Left cardiac atrium (tissue), 4 donors: Measurements from ENCODE around the gene MYOM1. TPM values are rescaled to one million over a fixed set of nuclear protein-coding genes. Genes with fewer than 3 reads are reported as not detected.
A peak's percentile ranks its signal among the peaks of the same experiment; 100 is the strongest.
"Not testable (repeated sequence)": the region's sequence is repeated elsewhere in the genome, so short reads cannot be mapped to it uniquely, and the experiment has no call there.

Experiments
- ATAC-seq, 2 donors: fragments of 200-7000 bp; cut with Tn5 transposase; one replicate each; pipeline ENCODE4 v1.9.1; 2020; ENCODE audit warnings: mild to moderate bottlenecking in 2 of 2, moderate library complexity in 2 of 2
- DNase-seq: peaks from one replicate; pipeline ENCODE4 v3.0.0-alpha.2; 2020
- intact Hi-C, 2 donors: fragments of 100-400 bp; cut with DNase I; formaldehyde crosslinking; loops; one replicate each; pipeline versions ENCODE4 v1.14.1 to v1.15.1; 2022 to 2023
- total RNA-seq, 2 donors: library from RNA; stranded (reverse); fragmentation: NEBNext Ultra II Directional; extraction: Animal tissue kit (Norgen Biotek cat#: 25700); gene quantifications; one replicate each; pipeline ENCODE4 v1.2.1, GENCODE V29; 2021
- donor health status: DM: no; HTN: yes; CAD: no.
- donor health status: DM: no; HTN: yes; CAD: no; lungs with severe emphysema.
- donor health status: DM: yes; HTN: yes; CAD: no.
- donor health status: Dilated cardiomyopathy.

The MYOM1 gene
- total RNA-seq, 2 donors from 2014 or later, result 263 to 351 TPM

DNA sequence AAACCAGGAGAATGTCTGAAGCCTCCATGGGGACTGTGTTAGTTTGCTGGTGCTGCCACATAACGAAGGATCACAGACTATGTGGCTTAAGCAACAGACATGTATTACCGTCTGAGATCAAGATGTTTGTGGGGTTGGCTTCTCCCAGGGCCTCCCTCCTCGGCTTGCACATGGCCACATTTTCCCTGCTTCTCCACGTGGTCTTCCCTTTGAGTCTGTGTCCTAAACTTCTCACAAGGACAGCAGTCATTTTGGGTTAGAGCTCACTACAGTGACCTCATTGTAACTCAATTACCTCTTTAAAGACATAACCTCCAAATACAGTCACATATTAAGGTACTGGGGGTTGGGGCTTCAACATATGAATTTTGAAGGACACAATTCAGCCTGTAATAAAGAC is 162.2 kb downstream of the MYOM1 start:
- intact Hi-C loops, result no loop called here
- ATAC-seq, result no peak
- no peak for DNase-seq

DNA sequence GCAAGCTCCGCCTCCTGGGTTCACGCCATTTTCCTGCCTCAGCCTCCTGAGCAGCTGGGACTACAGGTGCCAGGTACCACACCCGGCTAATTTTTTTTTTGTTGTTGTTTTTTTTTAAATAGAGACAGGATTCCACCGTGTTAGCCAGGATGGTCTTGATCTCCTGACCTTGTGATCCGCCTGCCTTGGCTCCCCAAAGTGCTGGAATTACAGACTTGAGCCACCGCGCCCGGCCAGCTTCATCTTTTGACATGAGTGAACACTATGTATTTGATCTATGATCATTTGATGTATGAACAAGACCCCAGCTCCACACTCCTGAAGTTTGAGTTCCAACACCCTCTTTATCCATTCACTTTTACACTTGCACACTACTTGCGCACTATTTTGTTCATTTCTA is 163.5 kb downstream of the MYOM1 start:
- DNase-seq, result no peak
- no peak for ATAC-seq
- intact Hi-C loops, result no loop called here

GRCh38 chr18:3055816-3056215 is 164.0 kb downstream of the MYOM1 start:
- ATAC-seq (no peak), DNase-seq (no peak)
- intact Hi-C loops, result no loop called here

- ATAC-seq (peak in 1 of 2 donors; percentile 36), DNase-seq (no peak)
- intact Hi-C loops, result no loop called here
These were observed 164.5 kb downstream of the MYOM1 start for GRCh38 chr18:3055186-3055728.

GRCh38 chr18:3054780-3055179 is 165.0 kb downstream of the MYOM1 start:
- DNase-seq (no peak), ATAC-seq (no peak)
- intact Hi-C loops, result no loop called here

DNA sequence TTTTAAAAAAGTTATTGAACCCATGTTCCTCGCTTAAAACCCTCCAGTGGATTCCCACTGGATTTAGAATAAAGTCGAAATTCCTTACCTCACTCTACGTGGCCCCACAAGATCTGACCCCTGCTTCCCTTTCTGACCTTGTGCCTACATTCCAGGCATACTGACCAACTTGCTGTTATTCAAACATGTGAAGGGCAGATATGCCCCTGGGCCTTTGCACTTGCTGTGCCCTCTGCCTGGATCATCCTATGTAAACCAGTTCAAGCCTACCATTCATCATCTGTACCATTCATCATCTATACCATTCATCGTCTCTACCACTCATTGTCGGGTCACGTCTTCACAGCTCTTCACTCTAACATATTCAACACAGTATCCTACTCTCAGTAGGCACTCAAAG is 165.6 kb downstream of the MYOM1 start:
- no peak for ATAC-seq
- intact Hi-C loops, result no loop called here
- DNase-seq, result no peak

GRCh38 chr18:3053081-3053480 is 166.7 kb downstream of the MYOM1 start:
- no peak for DNase-seq
- ATAC-seq, result no peak
- intact Hi-C loops, result no loop called here

- intact Hi-C loops, result no loop called here
- ATAC-seq (no peak), DNase-seq (no peak)
These were observed 167.4 kb downstream of the MYOM1 start for GRCh38 chr18:3052411-3052758.

DNA sequence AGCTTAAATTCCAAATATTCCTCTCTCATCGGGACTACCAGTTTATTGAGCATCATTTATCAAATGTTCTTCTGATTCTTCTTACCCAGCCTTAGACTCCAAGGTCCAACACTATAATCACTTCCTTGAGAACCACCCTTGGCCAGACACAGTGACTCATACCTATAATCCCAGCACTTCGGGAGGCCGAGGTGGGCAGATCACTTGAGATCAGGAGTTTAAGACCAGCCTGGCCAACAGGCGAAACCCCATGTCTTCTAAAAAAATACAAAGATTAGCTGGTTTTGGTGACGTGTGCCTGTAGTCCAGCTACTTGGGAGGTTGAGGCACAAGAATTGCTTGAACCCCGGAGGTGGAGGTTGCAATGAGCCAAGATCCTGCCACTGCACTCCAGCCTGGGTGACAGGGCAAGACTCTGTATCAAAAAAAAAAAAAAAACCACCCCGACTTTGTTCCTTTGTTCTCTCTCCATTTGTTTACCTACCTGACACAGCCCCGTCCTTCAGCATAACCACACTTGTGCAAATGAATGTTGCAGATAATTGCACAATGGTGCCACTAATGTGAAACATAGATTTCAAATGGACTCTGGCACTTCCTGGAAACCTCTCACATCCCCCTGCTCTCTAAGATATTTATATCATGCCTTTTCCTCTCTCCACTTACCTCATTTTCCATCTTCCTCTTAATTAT is 167.9 kb downstream of the MYOM1 start:
- no peak for ATAC-seq
- DNase-seq, result no peak
- intact Hi-C loops, result no loop called here

DNA sequence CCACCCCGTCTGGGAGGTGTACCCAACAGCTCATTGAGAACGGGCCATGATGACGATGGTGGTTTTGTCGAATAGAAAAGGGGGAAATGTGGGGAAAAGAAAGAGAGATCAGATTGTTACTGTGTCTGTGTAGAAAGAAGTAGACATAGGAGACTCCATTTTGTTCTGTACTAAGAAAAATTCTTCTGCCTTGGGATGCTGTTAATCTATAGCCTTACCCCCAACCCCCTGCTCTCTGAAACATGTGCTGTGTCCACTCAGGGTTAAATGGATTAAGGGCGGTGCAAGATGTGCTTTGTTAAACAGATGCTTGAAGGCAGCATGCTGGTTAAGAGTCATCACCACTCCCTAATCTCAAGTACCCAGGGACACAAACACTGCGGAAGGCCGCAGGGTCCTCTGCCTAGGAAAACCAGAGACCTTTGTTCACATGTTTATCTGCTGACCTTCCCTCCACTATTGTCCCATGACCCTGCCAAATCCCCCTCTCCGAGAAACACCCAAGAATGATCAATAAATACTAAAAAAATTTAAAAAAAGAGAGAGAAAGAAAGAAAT is 169.8 kb downstream of the MYOM1 start:
- intact Hi-C loops, DNase-seq, ATAC-seq: not testable (repeated sequence)

DNA sequence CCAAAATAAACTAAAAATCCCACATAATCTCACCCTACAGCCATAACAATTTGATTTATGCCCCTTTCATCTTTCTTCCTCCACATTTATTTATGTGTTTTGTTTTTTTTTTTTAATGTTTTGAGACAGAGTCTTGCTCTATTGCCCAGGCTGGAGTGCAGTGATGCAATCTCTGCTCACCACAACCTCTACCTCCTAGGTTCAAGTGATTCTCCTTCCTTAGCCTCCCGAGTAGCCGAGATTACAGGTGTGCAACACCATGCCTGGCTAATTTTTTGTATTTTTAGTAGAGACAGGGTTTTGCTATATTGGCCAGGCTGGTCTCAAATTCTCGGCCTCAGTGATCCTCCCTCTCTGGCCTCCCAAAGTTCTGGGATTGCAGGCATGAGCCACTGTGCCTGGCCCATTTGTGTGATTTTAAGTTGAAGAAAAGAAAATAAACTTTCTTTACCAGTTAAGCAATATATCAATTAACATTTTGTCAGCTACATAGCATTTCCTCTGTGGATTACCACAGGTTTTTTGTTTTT is 170.9 kb downstream of the MYOM1 start:
- ATAC-seq, result no peak
- intact Hi-C loops, result no loop called here
- DNase-seq, result no peak

DNA sequence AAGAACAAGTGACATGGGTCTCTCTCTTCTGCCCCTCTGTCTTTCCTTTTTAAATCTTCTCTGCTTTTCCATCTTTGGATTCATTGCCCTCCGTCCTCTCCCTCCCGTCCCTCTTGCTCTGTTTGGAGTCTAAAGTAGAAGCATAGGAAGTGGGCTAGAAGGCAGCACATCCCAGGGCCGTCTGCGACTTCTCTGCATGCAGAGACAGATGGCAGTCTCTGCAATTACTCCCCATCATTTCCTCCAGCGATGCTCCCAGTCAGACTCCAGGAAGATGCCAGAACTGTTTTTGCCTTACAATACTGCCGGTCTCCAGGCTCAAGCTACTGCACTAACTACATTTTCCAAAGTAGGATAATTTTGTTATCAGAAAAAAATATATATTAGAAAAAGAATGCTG is 171.6 kb downstream of the MYOM1 start:
- no peak for DNase-seq
- no peak for ATAC-seq
- intact Hi-C loops, result no loop called here

GRCh38 chr18:3046216-3046808 is 173.5 kb downstream of the MYOM1 start:
- ATAC-seq (no peak), DNase-seq (no peak)
- intact Hi-C loops, result no loop called here

DNA sequence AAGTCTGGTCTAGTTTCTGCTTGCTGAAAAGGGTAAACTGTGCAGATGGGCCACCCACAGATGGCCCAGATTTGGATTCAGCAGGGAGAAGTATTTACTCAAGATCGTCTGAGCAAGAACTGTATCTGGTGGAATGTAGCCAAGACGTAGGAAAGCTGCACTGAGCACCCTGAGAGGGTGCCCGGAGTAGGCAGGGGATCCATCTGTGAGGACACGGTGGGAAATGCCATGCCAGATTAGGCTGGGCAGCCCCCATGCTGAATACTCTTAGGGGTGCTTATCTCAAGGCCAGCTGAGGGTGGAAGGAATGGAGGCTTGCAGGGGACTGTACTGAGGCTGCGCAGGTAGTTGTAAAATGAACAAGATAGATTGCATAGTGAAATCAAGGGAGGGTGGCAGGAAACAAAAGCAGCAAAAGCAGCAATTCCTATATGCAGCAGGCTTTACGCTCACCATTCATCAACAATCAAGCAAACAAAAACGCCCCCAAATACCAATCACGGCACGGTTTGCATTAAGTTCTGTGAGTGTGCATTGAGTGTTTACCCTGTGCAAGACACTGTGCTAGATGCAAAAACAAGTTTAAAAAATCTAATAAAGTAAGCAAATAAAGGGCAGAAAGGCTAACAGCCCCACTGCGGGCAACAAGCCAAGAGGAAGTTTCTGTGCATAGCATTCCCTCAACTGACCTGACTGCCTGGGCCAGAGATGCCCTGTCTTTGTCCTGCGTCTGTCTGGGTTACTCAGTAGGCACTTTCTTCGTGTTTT is 174.7 kb downstream of the MYOM1 start:
- DNase-seq, result peak; percentile 57
- ATAC-seq, result peak in 1 of 2 donors; percentile 51
- intact Hi-C loops, result no loop called here

DNA sequence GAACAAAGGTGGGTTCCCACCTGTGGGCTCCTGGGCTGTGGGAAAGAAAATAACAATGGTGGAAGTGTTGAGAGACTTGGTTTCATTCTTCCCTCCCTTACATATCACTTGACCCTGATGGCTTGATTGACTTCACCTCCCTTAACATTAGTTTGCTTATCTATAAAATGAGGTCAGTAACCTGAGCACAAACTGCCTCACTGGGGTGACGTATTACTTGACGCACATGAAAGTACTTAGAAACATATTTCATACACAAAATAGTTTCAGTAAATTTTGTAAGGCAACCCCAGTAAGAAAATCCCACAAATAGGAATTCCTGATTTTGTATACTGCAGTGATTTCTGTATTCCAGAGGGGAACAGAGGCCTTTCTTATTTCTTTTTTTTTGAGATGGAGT is 177.4 kb downstream of the MYOM1 start:
- DNase-seq (no peak), ATAC-seq (no peak)
- intact Hi-C loops, result no loop called here

DNA sequence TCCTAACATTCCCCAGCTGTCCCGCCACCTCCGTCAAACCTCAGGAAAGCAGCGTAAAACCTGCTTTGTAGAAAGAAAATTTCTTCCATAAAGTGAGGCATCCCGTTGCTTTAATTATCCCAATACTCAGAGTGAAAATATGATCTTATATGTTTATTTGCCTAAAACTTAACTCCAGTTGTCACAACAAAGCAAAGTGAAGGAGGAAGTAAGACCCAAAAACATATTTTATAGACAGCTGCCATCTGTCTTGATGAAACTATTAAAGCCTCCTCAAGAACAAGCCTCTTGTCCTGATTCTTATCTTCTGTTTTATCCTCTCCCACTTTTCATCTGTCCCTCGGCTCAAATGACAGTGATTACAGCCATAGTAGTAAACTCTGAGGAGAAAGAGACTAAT is 177.9 kb downstream of the MYOM1 start:
- DNase-seq (no peak), ATAC-seq (no peak)
- intact Hi-C loops, result no loop called here

DNA sequence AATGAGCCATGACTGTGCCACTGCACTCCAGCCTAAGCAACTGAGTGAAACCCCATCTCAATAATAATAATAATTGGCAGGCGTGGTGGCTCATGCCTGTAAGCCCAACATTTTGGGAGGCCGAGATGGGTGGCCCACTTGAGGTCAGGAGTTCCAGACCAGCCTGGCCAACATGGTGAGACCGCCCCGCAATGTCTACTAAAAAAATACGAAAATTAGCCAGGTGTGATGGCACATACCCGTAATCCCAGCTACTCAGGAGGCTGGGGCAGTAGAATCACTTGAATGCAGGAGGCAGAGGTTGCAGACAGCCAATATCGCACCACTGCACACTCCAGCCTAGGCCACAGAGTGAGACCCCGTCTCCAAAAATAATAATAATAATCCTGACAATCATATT is 178.9 kb downstream of the MYOM1 start:
- no peak for ATAC-seq
- no peak for DNase-seq

DNA sequence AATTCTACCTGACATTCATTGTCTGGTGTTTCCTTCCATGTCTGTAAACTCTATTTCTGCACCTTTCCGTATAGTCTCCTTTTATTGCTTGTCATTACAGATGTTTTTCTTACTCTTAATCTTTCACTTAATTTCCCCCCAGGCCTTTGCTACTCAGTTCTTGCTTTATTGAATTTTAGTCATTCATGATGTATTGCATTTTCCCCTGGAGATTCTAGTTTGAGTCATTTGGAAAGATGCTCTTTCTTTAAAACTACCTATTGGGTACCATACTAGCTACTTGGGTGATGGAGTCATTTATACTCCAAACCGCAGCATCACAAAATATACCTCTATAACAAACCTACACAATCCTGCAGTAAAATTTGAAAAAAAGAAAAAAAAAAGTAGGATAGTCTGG is 179.6 kb downstream of the MYOM1 start:
- intact Hi-C loops, result no loop called here
- ATAC-seq (no peak), DNase-seq (no peak)

More for the DNA sequence above, 178.9 kb downstream of the MYOM1 start:
- intact Hi-C loops, result no loop called here

- DNase-seq, result no peak
- intact Hi-C loops, result no loop called here
- peak in 1 of 2 donors; percentile 58 for ATAC-seq
These were observed 182.3 kb downstream of the MYOM1 start for GRCh38 chr18:3037423-3037915.

- ATAC-seq, result no peak
- intact Hi-C loops, result no loop called here
- no peak for DNase-seq
These were observed 183.7 kb downstream of the MYOM1 start for GRCh38 chr18:3036108-3036507.
